IMR-90 (cell line): ENCODE measurements around the gene RNF166. TPM values are rescaled to one million over a fixed set of nuclear protein-coding genes. Genes with fewer than 3 reads are reported as not detected.
A peak's percentile ranks its signal among the peaks of the same experiment; 100 is the strongest.

Experiments used
- ATAC-seq: fragments of 200-7000 bp; cut with Tn5 transposase; 2 replicates; pipeline ENCODE4 v1.9.1; 2020; ENCODE audit warnings: low read depth, mild to moderate bottlenecking, moderate library complexity
- BruUV-seq: library from RNA; stranded (reverse); fragments of 400-500 nt; replicated peaks from 2 replicates; lab custom pipeline; 2021; lab: Mats Ljungman, UMichigan
- CTCF ChIA-PET: fragments of 300-600 bp; formaldehyde crosslinking; extraction: SDS; loops from one replicate; lab custom pipeline; 2021; ENCODE audit warnings: antibody characterized with exemption; lab: Yijun Ruan, JAX
- POLR2A ChIA-PET: fragments of 300-600 bp; sonication (Branson Sonifier 250); formaldehyde crosslinking; loops from one replicate; lab custom pipeline; 2022; ENCODE audit warnings: antibody characterized with exemption; ENCODE audit not compliant: unreplicated experiment; lab: Charles Lee
- DNase-seq: peaks from one replicate; pipeline ENCODE4 v3.0.0; 2013
- H2AFZ ChIP-seq: replicated peaks from 2 replicates; pipeline ENCODE3; 2013; ENCODE audit warnings: low read length, mild to moderate bottlenecking; ENCODE audit not compliant: poor library complexity
- H2AK5ac ChIP-seq: 2 replicates; pipeline ENCODE4 v1.6.1; 2013; ENCODE audit warnings: low read depth, low read length, inconsistent platforms
- H2AK9ac ChIP-seq: replicated peaks from 2 replicates; pipeline ENCODE3; 2013; ENCODE audit warnings: mild to moderate bottlenecking, low read depth, low read length, moderate library complexity; ENCODE audit not compliant: poor library complexity
- H2BK120ac ChIP-seq: 2 replicates; pipeline ENCODE4 v1.6.1; 2013; ENCODE audit warnings: low read depth, low read length, inconsistent platforms
- H2BK15ac ChIP-seq: 3 replicates; pipeline ENCODE4 v1.6.1; 2013; ENCODE audit warnings: low read depth, low read length, inconsistent platforms
- H2BK20ac ChIP-seq: 2 replicates; pipeline ENCODE4 v1.6.1; 2013; ENCODE audit warnings: low read depth, mild to moderate bottlenecking, inconsistent platforms, low read length, moderate library complexity
- H2BK5ac ChIP-seq: 2 replicates; pipeline ENCODE4 v1.6.1; 2013; ENCODE audit warnings: mild to moderate bottlenecking, low read depth, low read length, inconsistent platforms; ENCODE audit not compliant: poor library complexity, severe bottlenecking
- H3K14ac ChIP-seq: replicated peaks from 2 replicates; pipeline ENCODE4 v1.6.1; 2013; ENCODE audit warnings: low read depth, low read length, inconsistent platforms
- H3K18ac ChIP-seq: 2 replicates; pipeline ENCODE4 v1.6.1; 2013; ENCODE audit warnings: low read depth, low read length, control low read depth
- H3K23ac ChIP-seq: 2 replicates; pipeline ENCODE4 v1.6.1; 2013; ENCODE audit warnings: low read depth, low read length, inconsistent platforms
- H3K27ac ChIP-seq: 2 replicates; pipeline ENCODE4 v1.5.1; 2013; ENCODE audit warnings: mild to moderate bottlenecking, control low read depth, low read length; ENCODE audit not compliant: insufficient read depth
- H3K27me3 ChIP-seq: 2 replicates; pipeline ENCODE4 v1.6.1; 2013; ENCODE audit warnings: low read length; ENCODE audit not compliant: control insufficient read depth, insufficient read depth
- H3K36me3 ChIP-seq: 2 replicates; pipeline ENCODE4 v1.6.1; 2013; ENCODE audit warnings: low read length, mixed read lengths; ENCODE audit not compliant: control insufficient read depth, insufficient read depth
- H3K4ac ChIP-seq: 2 replicates; pipeline ENCODE4 v1.6.1; 2013; ENCODE audit warnings: low read depth, low read length, inconsistent platforms
- H3K4me1 ChIP-seq: 2 replicates; pipeline ENCODE4 v1.6.1; 2013; ENCODE audit warnings: low read length, mixed read lengths; ENCODE audit not compliant: control insufficient read depth, insufficient read depth
- H3K4me2 ChIP-seq: 2 replicates; pipeline ENCODE4 v1.6.1; 2013; ENCODE audit warnings: low read depth, mild to moderate bottlenecking, control low read depth, low read length, moderate library complexity
- H3K4me3 ChIP-seq: 2 replicates; pipeline ENCODE4 v1.5.1; 2013; ENCODE audit warnings: low read depth, mild to moderate bottlenecking, control low read depth, low read length, moderate library complexity; ENCODE audit not compliant: insufficient read depth
- H3K56ac ChIP-seq: 2 replicates; pipeline ENCODE4 v1.6.1; 2013; ENCODE audit warnings: low read length, inconsistent platforms; ENCODE audit not compliant: insufficient read depth; ENCODE audit errors: extremely low read depth
- H3K79me1 ChIP-seq, 2 experiments: 2 replicates each; pipeline ENCODE4 v1.6.1; 2013; ENCODE audit warnings: low read length in 2 of 2, inconsistent platforms in 1 of 2, low read depth in 1 of 2
- H3K9ac ChIP-seq: 2 replicates; pipeline ENCODE4 v1.6.1; 2013; ENCODE audit warnings: low read depth, low read length, control low read depth
- H3K9me1 ChIP-seq: 2 replicates; pipeline ENCODE4 v1.6.1; 2013; ENCODE audit warnings: low read length, inconsistent platforms; ENCODE audit not compliant: insufficient read depth
- H3K9me3 ChIP-seq: 2 replicates; pipeline ENCODE4 v1.6.1; 2013; ENCODE audit warnings: low read length; ENCODE audit not compliant: control insufficient read depth, insufficient read depth
- H4K20me1 ChIP-seq: 2 replicates; pipeline ENCODE4 v1.6.1; 2013; ENCODE audit warnings: low read length, inconsistent platforms; ENCODE audit not compliant: insufficient read depth
- H4K5ac ChIP-seq: 2 replicates; pipeline ENCODE4 v1.6.1; 2013; ENCODE audit warnings: mild to moderate bottlenecking, low read depth, low read length, control low read depth
- H4K8ac ChIP-seq, 2 experiments: 2 replicates each; pipeline ENCODE4 v1.6.1; 2013; ENCODE audit warnings: low read depth in 2 of 2, low read length in 2 of 2, control low read depth in 1 of 2, inconsistent platforms in 1 of 2
- H4K91ac ChIP-seq: 2 replicates; pipeline ENCODE4 v1.6.1; 2013; ENCODE audit warnings: low read depth, low read length, inconsistent platforms; ENCODE audit not compliant: insufficient read depth
- CEBPB ChIP-seq: IDR thresholded peaks from 2 replicates; pipeline ENCODE4 v1.6.1; 2012; ENCODE audit warnings: low read depth, low read length, improper control_type of control experiment
- CTCF ChIP-seq: conservative IDR thresholded peaks from 2 replicates; pipeline ENCODE4 v1.5.1; 2012; ENCODE audit warnings: mild to moderate bottlenecking, low read depth, low read length, improper control_type of control experiment
- ELK1 ChIP-seq: fragments of 150-350 bp; IDR thresholded peaks from 2 replicates; pipeline ENCODE4 v1.6.1; 2016; ENCODE audit warnings: low read depth, mild to moderate bottlenecking, low read length, moderate library complexity, borderline replicate concordance
- FOS ChIP-seq: fragments of 150-350 bp; IDR thresholded peaks from 2 replicates; pipeline ENCODE4 v1.6.1; 2016; ENCODE audit warnings: low read depth, low read length
- MXI1 ChIP-seq: IDR thresholded peaks from 2 replicates; pipeline ENCODE4 v1.6.1; 2012; ENCODE audit warnings: low read depth, mild to moderate bottlenecking, low read length, moderate library complexity, borderline replicate concordance
- POLR2A ChIP-seq: IDR thresholded peaks from 2 replicates; pipeline ENCODE4 v1.6.1; 2012; ENCODE audit warnings: mild to moderate bottlenecking, low read depth, low read length
- RFX5 ChIP-seq: IDR thresholded peaks from 2 replicates; pipeline ENCODE4 v1.8.0; 2012; ENCODE audit warnings: low read depth, mild to moderate bottlenecking, low read length, moderate library complexity
- SMC3 ChIP-seq: fragments of 150-350 bp; IDR thresholded peaks from 2 replicates; pipeline ENCODE4 v1.6.1; 2016; ENCODE audit warnings: low read depth, mild to moderate bottlenecking, antibody characterized with exemption, low read length, moderate library complexity
- WGBS, 2 experiments: methylation state at CpG; one replicate each; pipeline versions ENCODE4 v1.1.5 to v1.1.7; 2013; ENCODE audit warnings: missing lambda C conversion rate in 2 of 2; ENCODE audit not compliant: insufficient read length in 1 of 2; ENCODE audit errors: extremely low coverage in 2 of 2; 5-methylcytosine and 5-hydroxymethylcytosine counted together
- dilution Hi-C: fragments of 300-500 bp; cut with HindIII; formaldehyde crosslinking; loops from one replicate; pipeline ENCODE4 v1.14.3; 2018; ENCODE audit warnings: low sequenced_read_pairs; ENCODE audit not compliant: unreplicated experiment
- in situ Hi-C: fragments of 300-500 bp; cut with MboI; formaldehyde crosslinking; loops from 3 replicates; pipeline ENCODE4 v1.14.3; 2019; ENCODE audit warnings: low sequenced_read_pairs, inconsistent platforms, mixed read lengths
- intact Hi-C: fragments of 100-400 bp; cut with micrococcal nuclease; formaldehyde crosslinking; loops from 2 replicates; pipeline ENCODE4 v1.10.0; 2022
- polyA plus RNA-seq, 3 experiments: library from polyadenylated mRNA; depleted of rRNA; stranded (reverse); fragments of >200 nt; gene quantifications; 2 replicates each; pipeline ENCODE4 v1.2.3, GENCODE V29; 2012; ENCODE audit warnings: low replicate concordance in 1 of 3
- total RNA-seq: library from RNA; depleted of rRNA; stranded (reverse); fragments of >200 nt; gene quantifications from 2 replicates; pipeline ENCODE4 v1.2.3, GENCODE V29; 2012
- TF ChIP-seq, protein P1 (sequence below): fragments of 150-350 bp; IDR thresholded peaks from 2 replicates; pipeline ENCODE4 v1.6.1; 2017; ENCODE audit warnings: mild to moderate bottlenecking, antibody characterized with exemption, low read length, low read depth

RNF166 gene
- total and polyA plus RNA-seq, 2 of the 4 experiments (the other 2 are of a cell fraction), result 8.1 to 17.4 TPM

DNA sequence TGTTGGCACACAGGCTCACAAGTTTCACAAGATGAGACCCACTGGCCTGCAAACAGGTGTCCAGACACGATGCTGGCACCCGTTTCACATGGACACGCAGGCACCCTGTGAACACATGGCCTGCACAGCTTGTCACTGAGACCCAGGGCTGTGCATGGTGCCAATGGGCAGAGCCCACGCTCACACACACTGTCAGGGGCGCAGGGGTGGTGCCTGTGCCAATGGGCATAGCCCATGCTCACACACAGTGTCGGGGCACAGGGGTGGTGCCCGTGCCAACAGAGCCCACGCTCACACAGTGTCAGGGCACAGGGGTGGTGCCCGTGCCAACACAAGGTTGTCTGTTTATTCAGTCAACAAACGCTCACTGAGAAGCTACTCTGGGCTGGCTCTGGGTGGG, 29.4 kb upstream of the RNF166 start:
- TF ChIP-seq SMC3, result no peak
- no peak for TF ChIP-seq RFX5
- TF ChIP-seq POLR2A, result no peak
- TF ChIP-seq CEBPB, result no peak
- TF ChIP-seq, protein P1, sequence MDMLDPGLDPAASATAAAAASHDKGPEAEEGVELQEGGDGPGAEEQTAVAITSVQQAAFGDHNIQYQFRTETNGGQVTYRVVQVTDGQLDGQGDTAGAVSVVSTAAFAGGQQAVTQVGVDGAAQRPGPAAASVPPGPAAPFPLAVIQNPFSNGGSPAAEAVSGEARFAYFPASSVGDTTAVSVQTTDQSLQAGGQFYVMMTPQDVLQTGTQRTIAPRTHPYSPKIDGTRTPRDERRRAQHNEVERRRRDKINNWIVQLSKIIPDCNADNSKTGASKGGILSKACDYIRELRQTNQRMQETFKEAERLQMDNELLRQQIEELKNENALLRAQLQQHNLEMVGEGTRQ, result no peak
- no peak for TF ChIP-seq ELK1
- TF ChIP-seq MXI1, result no peak
- no peak for TF ChIP-seq FOS
- TF ChIP-seq CTCF, result no peak
- no peak overlapping the region for H2BK20ac ChIP-seq
- no peak overlapping the region for H2BK15ac ChIP-seq
- no peaks in the 10 kb centered on the region for H3K4me1 ChIP-seq
- peak overlapping the region; percentile 21 for H2AFZ ChIP-seq
- H2BK120ac ChIP-seq, result no peak overlapping the region
- no TSS peak for BruUV-seq
- dilution Hi-C loops, result no loop called here
- H4K91ac ChIP-seq, result no peak overlapping the region
- WGBS, 2 experiments, result 93% methylated on average over 9 of the region's 10 CpGs; no CpG with 5 or more reads in 1 of the 2 experiments
- in situ Hi-C loops, result no loop called here
- H3K4ac ChIP-seq, result no peak overlapping the region
- H3K23ac ChIP-seq, result no peak overlapping the region
- H3K18ac ChIP-seq, result no peak overlapping the region
- H3K56ac ChIP-seq, result no peak overlapping the region
- H2AK9ac ChIP-seq, result peak overlapping the region; percentile 55
- CTCF ChIA-PET, result no interaction called here
- peaks cover 58% of the 10 kb centered on the region for H4K20me1 ChIP-seq
- no peak overlapping the region for H4K5ac ChIP-seq
- H3K9me1 ChIP-seq, result no peaks in the 10 kb centered on the region; the same call in 1 of the 2 replicates
- intact Hi-C loops, result no loop called here
- H4K8ac ChIP-seq, result no peak overlapping the region
- no peak overlapping the region for H3K14ac ChIP-seq
- DNase-seq, result no peak
- no peak overlapping the region for H2AK5ac ChIP-seq
- no peaks in the 10 kb centered on the region for H3K9me3 ChIP-seq
- peaks cover 71% of the 10 kb centered on the region for H3K36me3 ChIP-seq
- H2BK5ac ChIP-seq, result no peak overlapping the region
- POLR2A ChIA-PET, result no interaction called here
- no peak overlapping the region for H3K9ac ChIP-seq
- no peak overlapping the region for H3K27ac ChIP-seq
- peaks cover 3 to 54% of the 10 kb centered on the region in 2 experiments; a peak in 3 of 4 replicates for H3K79me1 ChIP-seq
- no peaks in the 10 kb centered on the region for H3K27me3 ChIP-seq
- no peak overlapping the region for H3K4me3 ChIP-seq
- ATAC-seq, result no peak
- H3K4me2 ChIP-seq, result no peak overlapping the region
